H1 (cell line): ENCODE measurements around the gene ATP5MC2. TPM values are rescaled to one million over a fixed set of nuclear protein-coding genes. Genes with fewer than 3 reads are reported as not detected.

Source experiments
- CREB1 ChIP-seq: IDR thresholded peaks from 2 replicates; pipeline ENCODE4 v1.6.1; 2012; ENCODE audit warnings: inconsistent platforms
- RNF2 ChIP-seq: fragments of 200-900, 300-1000 bp; sonication (generic); IDR thresholded peaks from 2 replicates; pipeline ENCODE4 v1.7.1; 2016; ENCODE audit warnings: borderline replicate concordance, low read depth, mild to moderate bottlenecking, antibody characterized with exemption, low read length; ENCODE audit not compliant: poor library complexity, severe bottlenecking; ENCODE audit errors: missing control alignments
- SP4 ChIP-seq: IDR thresholded peaks from 2 replicates; pipeline ENCODE4 v1.6.1; 2012; ENCODE audit warnings: low read length, inconsistent platforms
- polyA plus RNA-seq, 7 experiments: library from polyadenylated mRNA; depleted of rRNA in 3 of 7; stranded (reverse) in 5 of 7; unstranded in 2 of 7; fragments of >200 nt in 5 of 7; fragments of 200-250 nt in 2 of 7; gene quantifications; 1 replicate in 5 of 7; 2 replicates in 1 of 7; 4 replicates in 1 of 7; pipeline versions ENCODE4 v1.2.1 to v1.2.3, GENCODE V29; 2011 to 2013; ENCODE audit warnings: missing spikeins in 2 of 7, mixed read lengths in 2 of 7
- total RNA-seq: library from RNA; stranded (reverse); fragmentation: NEBNext Ultra II Directional; extraction: Animal tissue kit (Norgen Biotek cat#: 25700); gene quantifications from 2 replicates; pipeline ENCODE4 v1.2.1, GENCODE V29; 2021

The ATP5MC2 gene
- total and polyA plus RNA-seq, 2 of the 8 experiments (the other 6 are each of a cell fraction or from before 2014, with no cell fraction given) = 408 to 952 TPM

GRCh38 chr12:53617700-53618099 lies 58.2 kb downstream of the ATP5MC2 start (continued):
- TF ChIP-seq SP4 = no peak
- TF ChIP-seq RNF2 = no peak
- no peak for TF ChIP-seq CREB1
